Naive thymus-derived CD4-positive, alpha-beta T cell (primary cell): ENCODE data around the gene ACIN1. TPM values are rescaled to one million over a fixed set of nuclear protein-coding genes. Genes with fewer than 3 reads are reported as not detected.
"Not testable (repeated sequence)": the region's sequence is repeated elsewhere in the genome, so short reads cannot be mapped to it uniquely, and the experiment has no call there.

Experiments used
- ATAC-seq: fragments of 150-1000 bp; cut with Tn5 transposase; 2 replicates; pipeline ENCODE4 v1.10.0; 2021; ENCODE audit warnings: mild to moderate bottlenecking, moderate library complexity
- CTCF ChIA-PET: fragments of 350-600 bp; sonication (Branson Sonifier 250); formaldehyde crosslinking; loops from one replicate; lab custom pipeline; 2021; ENCODE audit warnings: antibody characterized with exemption; lab: Charles Lee
- POLR2A ChIA-PET: fragments of 350-600 bp; sonication (Branson Sonifier 250); formaldehyde crosslinking; loops from one replicate; lab custom pipeline; 2021; ENCODE audit warnings: antibody characterized with exemption, inconsistent platforms; lab: Charles Lee
- DNase-seq, 9 donors: peaks; one replicate each; pipeline versions ENCODE4 v3.0.0 to v3.0.0-alpha.2; 2020 to 2022; ENCODE audit warnings: mixed read lengths in 1 of 9
- H3K27ac ChIP-seq: one replicate; pipeline ENCODE4 v1.7.0; 2013; ENCODE audit warnings: mild to moderate bottlenecking, low read depth, low read length, moderate library complexity
- H3K27me3 ChIP-seq, 2 donors: one replicate each; pipeline ENCODE4 v1.7.0; 2013; ENCODE audit warnings: low read length in 2 of 2, mild to moderate bottlenecking in 2 of 2, moderate library complexity in 2 of 2; ENCODE audit not compliant: control insufficient read depth in 2 of 2, insufficient read depth in 2 of 2
- H3K36me3 ChIP-seq, 3 experiments: 1 replicate in 2 of 3; 2 replicates in 1 of 3; pipeline ENCODE4 v1.7.0; 2013; ENCODE audit warnings: low read length in 3 of 3, mild to moderate bottlenecking in 3 of 3, moderate library complexity in 1 of 3; ENCODE audit not compliant: insufficient read depth in 3 of 3, control insufficient read depth in 2 of 3
- H3K4me1 ChIP-seq, 2 donors: one replicate each; pipeline ENCODE4 v1.7.0; 2013; ENCODE audit warnings: low read length in 2 of 2, mild to moderate bottlenecking in 2 of 2, moderate library complexity in 1 of 2; ENCODE audit not compliant: control insufficient read depth in 2 of 2, insufficient read depth in 2 of 2
- H3K4me3 ChIP-seq: 2 replicates; pipeline ENCODE4 v1.7.0; 2013; ENCODE audit warnings: mild to moderate bottlenecking, low read length
- H3K9me3 ChIP-seq, 3 experiments: 1 replicate in 2 of 3; 2 replicates in 1 of 3; pipeline ENCODE4 v1.7.0; 2013; ENCODE audit warnings: low read length in 3 of 3; ENCODE audit not compliant: control insufficient read depth in 2 of 3
- H3K27ac Mint-ChIP-seq, 9 donors: one replicate each; pipeline ENCODE4 v1.8.0; 2020 to 2022; ENCODE audit warnings: mixed read lengths in 9 of 9, mild to moderate bottlenecking in 8 of 9, moderate library complexity in 5 of 9, inconsistent platforms in 2 of 9
- H3K27me3 Mint-ChIP-seq, 5 donors: one replicate each; pipeline ENCODE4 v1.8.0; 2021 to 2022; ENCODE audit warnings: mixed read lengths in 5 of 5, mild to moderate bottlenecking in 1 of 5
- H3K36me3 Mint-ChIP-seq, 5 donors: one replicate each; pipeline ENCODE4 v1.8.0; 2020 to 2022; ENCODE audit warnings: mixed read lengths in 5 of 5, mild to moderate bottlenecking in 3 of 5, inconsistent platforms in 1 of 5
- H3K4me1 Mint-ChIP-seq, 7 donors: one replicate each; pipeline ENCODE4 v1.8.0; 2020 to 2022; ENCODE audit warnings: mixed read lengths in 7 of 7, mild to moderate bottlenecking in 3 of 7, inconsistent platforms in 1 of 7
- H3K4me3 Mint-ChIP-seq, 10 donors: one replicate each; pipeline ENCODE4 v1.8.0; 2020 to 2022; ENCODE audit warnings: mild to moderate bottlenecking in 10 of 10, mixed read lengths in 10 of 10, moderate library complexity in 6 of 10, inconsistent platforms in 2 of 10
- H3K9me3 Mint-ChIP-seq, 11 donors: one replicate each; pipeline ENCODE4 v1.8.0; 2020 to 2022; ENCODE audit warnings: mixed read lengths in 11 of 11, mild to moderate bottlenecking in 4 of 11, inconsistent platforms in 1 of 11, moderate library complexity in 1 of 11
- intact Hi-C, 2 donors: fragments of 100-400 bp; cut with micrococcal nuclease; formaldehyde crosslinking; loops; one replicate each; pipeline ENCODE4 v1.15.1; 2023
- polyA plus RNA-seq, 2 donors: library from polyadenylated mRNA; unstranded; fragments of 300-500 nt; fragmentation: Illumina TruSeq; gene quantifications; one replicate each; pipeline ENCODE4 v1.2.3, GENCODE V29; 2021
- total RNA-seq, 6 experiments: library from RNA in 5 of 6; stranded (reverse) in 5 of 6; gene quantifications; 1 replicate in 5 of 6; 2 replicates in 1 of 6; pipeline ENCODE4 v1.2.3 and lab custom pipeline; 2021 to 2026

The ACIN1 gene
- total and polyA plus RNA-seq, 7 experiments from 2014 or later, result 8.7 to 360 (median 241) TPM

- no peaks in the 10 kb centered on the region for H3K27me3 Mint-ChIP-seq
- H3K4me3 ChIP-seq, result no peak overlapping the region
- ChIA-PET CTCF (interaction anchor here (0.6 to 2.1 kb wide), 3 partner anchors 12 to 43 kb away, joined by 5 to 7 read pairs (median 5); no protein-coding TSS in a partner anchor), POLR2A (interaction anchor here (1.6 to 3.5 kb wide), 2 partner anchors 10 to 14 kb away, joined by 4 to 37 read pairs; no protein-coding TSS in a partner anchor)
- intact Hi-C loops, result no loop called here
- no peaks in the 10 kb centered on the region for H3K27me3 ChIP-seq
- DNase-seq (no peak), ATAC-seq (no peak)
- no peak overlapping the region for H3K4me3 Mint-ChIP-seq
- H3K9me3 ChIP-seq, result no peaks in the 10 kb centered on the region
- H3K4me1 Mint-ChIP-seq, result peaks cover 15 to 40% (median 32%) of the 10 kb centered on the region in 7 donors
- H3K27ac ChIP-seq, result no peak overlapping the region
- H3K9me3 Mint-ChIP-seq, result no peaks in the 10 kb centered on the region
- H3K4me1 ChIP-seq, result peaks cover 0 to 29% of the 10 kb centered on the region in 2 donors
- no peaks in the 10 kb centered on the region for H3K36me3 ChIP-seq
- H3K27ac Mint-ChIP-seq, result peak overlapping the region in 2 of 9 donors; percentile 65 to 73
- no peaks in the 10 kb centered on the region for H3K36me3 Mint-ChIP-seq
Observed at GRCh38 chr14:23017091-23017490, 77.8 kb downstream of the ACIN1 start.

DNA sequence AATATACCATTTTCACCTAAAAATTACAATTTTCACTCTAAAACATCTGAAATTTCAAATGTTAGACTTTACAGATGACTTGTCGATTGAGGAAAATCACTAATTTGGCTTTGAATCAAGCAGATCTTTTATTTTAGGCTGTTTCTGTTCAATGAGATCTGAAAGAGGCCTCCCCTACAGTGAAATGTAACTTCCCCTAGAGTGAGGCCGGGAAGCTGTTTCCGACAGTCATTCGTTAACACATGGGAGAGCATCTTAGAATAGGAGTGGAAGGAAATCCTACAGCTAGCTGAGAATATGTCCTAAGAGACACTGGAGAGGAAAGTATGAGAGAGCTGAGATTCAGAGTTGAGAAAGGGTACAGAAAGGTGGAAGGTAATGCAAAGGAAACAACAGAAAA is 79.3 kb downstream of the ACIN1 start:
- H3K27me3 Mint-ChIP-seq, result no peaks in the 10 kb centered on the region
- DNase-seq, result peak in 1 of 9 donors; percentile 20
- Histone ChIP-seq H3K27me3 (no peaks in the 10 kb centered on the region), H3K9me3 (no peaks in the 10 kb centered on the region), H3K4me3 (no peak overlapping the region), H3K4me1 (peaks cover 0 to 15% of the 10 kb centered on the region in 2 donors), H3K27ac (peak overlapping the region; percentile 49), H3K36me3 (no peaks in the 10 kb centered on the region)
- H3K36me3 Mint-ChIP-seq, result no peaks in the 10 kb centered on the region
- H3K4me3 Mint-ChIP-seq, result peak overlapping the region; percentile 25 to 78 (median 72)
- intact Hi-C loops, result no loop called here
- peaks cover 4 to 30% (median 22%) of the 10 kb centered on the region in 7 donors for H3K4me1 Mint-ChIP-seq
- H3K9me3 Mint-ChIP-seq, result no peaks in the 10 kb centered on the region
- H3K27ac Mint-ChIP-seq, result peak overlapping the region in 8 of 9 donors; percentile 81 to 93 (median 89)
- ATAC-seq, result no peak
- ChIA-PET POLR2A (interaction anchor here (0.7 to 5.8 kb wide), 6 partner anchors 6 to 19 kb away, joined by 3 to 37 read pairs (median 12); partner anchors contain the start of gene PSMB5), CTCF (interaction anchor here (2.1 kb wide), 2 partner anchors 9 to 14 kb away, joined by 5 to 7 read pairs; no protein-coding TSS in a partner anchor)

- ATAC-seq, H3K4me3 Mint-ChIP-seq, H3K9me3 ChIP-seq, DNase-seq, H3K27me3 Mint-ChIP-seq, H3K27ac ChIP-seq, H3K27me3 ChIP-seq, H3K4me3 ChIP-seq, H3K36me3 Mint-ChIP-seq, H3K9me3 Mint-ChIP-seq, H3K36me3 ChIP-seq, intact Hi-C loops: not testable (repeated sequence)
- peak overlapping the region in 1 of 9 donors; percentile 2 for H3K27ac Mint-ChIP-seq
- peaks cover 3 to 14% of the 10 kb centered on the region in 2 donors for H3K4me1 ChIP-seq
- POLR2A ChIA-PET, result interaction anchor here (5.8 kb wide), 1 partner anchor 8 kb away, joined by 37 read pairs; no protein-coding TSS in a partner anchor
- CTCF ChIA-PET, result interaction anchor here (1.5 kb wide), 1 partner anchor 10 kb away, joined by 3 read pairs; no protein-coding TSS in a partner anchor
- peaks cover 8 to 39% (median 32%) of the 10 kb centered on the region in 7 donors for H3K4me1 Mint-ChIP-seq
Observed at GRCh38 chr14:23013749-23014054, 81.2 kb downstream of the ACIN1 start.

DNA sequence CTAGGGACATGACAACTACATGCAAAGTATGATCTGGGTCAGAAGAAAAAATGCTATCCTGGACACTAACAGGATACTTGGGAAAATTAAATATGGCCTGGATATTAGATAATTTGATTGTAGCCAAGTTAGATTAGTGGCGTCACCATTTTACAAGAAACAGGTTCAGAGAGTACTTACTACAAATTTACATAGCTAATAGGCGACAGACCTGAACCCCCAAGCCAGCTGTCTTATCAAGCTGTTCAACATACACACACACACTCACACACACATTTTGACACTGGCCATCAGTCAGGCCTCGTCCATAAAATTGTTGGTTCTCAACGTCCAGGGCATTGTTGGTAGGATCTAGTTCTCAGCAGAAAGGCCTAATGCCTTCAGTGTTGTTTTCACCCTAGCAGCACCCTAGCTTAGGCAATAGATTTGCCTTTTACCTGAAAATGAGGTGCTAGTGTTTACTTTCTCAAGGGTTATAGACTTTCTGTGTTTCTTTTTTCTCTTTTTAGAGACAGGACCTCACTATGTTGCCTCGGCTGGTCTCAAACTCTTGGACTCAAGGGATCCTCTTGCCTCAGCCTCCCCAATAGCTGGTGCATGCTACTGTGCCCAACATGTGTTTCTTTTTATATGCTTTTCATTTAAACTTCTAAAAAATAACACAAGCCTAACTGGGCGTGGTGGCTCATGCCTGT is 81.7 kb downstream of the ACIN1 start:
- Mint-ChIP-seq H3K27ac (peak overlapping the region in 8 of 9 donors; percentile 2 to 58 (median 14)), H3K36me3 (no peaks in the 10 kb centered on the region), H3K27me3 (no peaks in the 10 kb centered on the region), H3K4me1 (peaks cover 12 to 43% (median 37%) of the 10 kb centered on the region in 7 donors), H3K9me3 (no peaks in the 10 kb centered on the region), H3K4me3 (no peak overlapping the region)
- Histone ChIP-seq H3K27ac (no peak overlapping the region), H3K36me3 (no peaks in the 10 kb centered on the region), H3K4me1 (peaks cover 3 to 18% of the 10 kb centered on the region in 2 donors), H3K9me3 (no peaks in the 10 kb centered on the region), H3K27me3 (no peaks in the 10 kb centered on the region), H3K4me3 (no peak overlapping the region)
- no peak for ATAC-seq
- POLR2A ChIA-PET, result interaction anchor here (3.1 to 5.8 kb wide), 2 partner anchors 9 to 15 kb away, joined by 10 to 37 read pairs; no protein-coding TSS in a partner anchor
- DNase-seq, result no peak
- intact Hi-C loops, result no loop called here
- CTCF ChIA-PET, result interaction anchor here (1.0 to 1.5 kb wide), 2 partner anchors 10 to 42 kb away, joined by 3 read pairs; no protein-coding TSS in a partner anchor

DNA sequence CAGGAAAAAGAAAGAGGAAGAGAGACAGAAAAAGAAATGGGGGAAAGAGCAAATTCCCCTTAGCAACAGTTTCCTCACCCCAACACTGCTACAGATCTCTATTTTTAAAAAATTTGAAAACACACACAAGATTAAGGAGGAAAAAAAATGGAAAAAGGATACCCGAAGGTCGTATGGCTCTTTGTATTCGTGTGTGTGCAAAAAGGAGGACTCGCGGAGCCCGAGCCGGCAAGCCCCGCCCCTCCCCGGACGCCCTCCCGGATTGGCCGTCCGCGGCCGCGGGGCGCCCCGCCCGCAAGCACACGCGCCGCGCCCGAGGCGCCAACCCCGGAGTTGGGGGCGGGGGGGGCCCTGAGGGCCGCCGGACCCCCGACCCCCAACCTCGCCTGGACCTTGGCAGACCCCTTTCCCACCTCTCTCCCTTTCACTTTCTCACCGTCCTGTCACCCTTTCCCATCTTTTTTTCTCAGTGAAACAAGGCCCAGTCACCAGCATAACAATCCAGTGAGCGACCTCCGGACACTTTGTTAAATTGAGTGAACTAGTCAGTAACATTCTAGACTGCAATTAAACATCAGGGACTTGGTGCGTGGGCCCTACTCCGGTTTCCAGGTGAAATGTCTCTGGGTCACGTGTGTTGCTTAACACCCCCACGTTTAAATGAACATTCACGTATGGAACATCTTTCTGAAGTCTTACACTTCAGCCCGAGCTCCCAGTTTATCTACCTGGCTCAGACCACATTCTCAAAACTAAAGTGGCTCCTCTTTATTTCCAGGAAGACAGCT is 84.8 kb downstream of the ACIN1 start, which contains the start of gene C14orf93:
Gene C14orf93, minus strand, starts transcription at position 205 of the 788 bp plus-strand sequence. CDS start 11,120 bp downstream, outside the sequence.
- POLR2A ChIA-PET, result interaction anchor here (0.6 to 5.8 kb wide), 6 partner anchors 12 to 61 kb away, joined by 3 to 37 read pairs (median 3); no protein-coding TSS in a partner anchor

GRCh38 chr14:23009483-23009938 is 85.4 kb downstream of the ACIN1 start:
- Histone ChIP-seq H3K4me3 (peak overlapping the region; percentile 82), H3K9me3 (no peaks in the 10 kb centered on the region), H3K36me3 (no peaks in the 10 kb centered on the region), H3K27me3 (no peaks in the 10 kb centered on the region), H3K27ac (peak overlapping the region; percentile 68), H3K4me1 (peaks cover 9 to 25% of the 10 kb centered on the region in 2 donors)
- ChIA-PET POLR2A (interaction anchor here (0.8 to 4.1 kb wide), 4 partner anchors 12 to 25 kb away, joined by 4 to 79 read pairs (median 22); partner anchors contain the start of gene PSMB5), CTCF (no interaction called here)
- ATAC-seq (no peak), DNase-seq (no peak)
- Mint-ChIP-seq H3K4me3 (peak overlapping the region; percentile 88 to 100 (median 93)), H3K36me3 (peaks cover 0 to 3% (median 0%) of the 10 kb centered on the region in 5 donors), H3K27me3 (no peaks in the 10 kb centered on the region), H3K27ac (peak overlapping the region; percentile 91 to 98 (median 96)), H3K4me1 (peaks cover 12 to 60% (median 53%) of the 10 kb centered on the region in 7 donors), H3K9me3 (no peaks in the 10 kb centered on the region)
- intact Hi-C loops, result loop anchor here in 1 of 2 donors (5.0 kb wide), 1 partner anchor 1742 kb away; the partner anchor contains the start of gene HNRNPC

More for the DNA sequence above, 84.8 kb downstream of the ACIN1 start, which contains the start of gene C14orf93:
- H3K9me3 Mint-ChIP-seq, result no peaks in the 10 kb centered on the region
- DNase-seq, result peak; percentile 59 to 84 (median 74)
- no peaks in the 10 kb centered on the region for H3K27me3 ChIP-seq
- no peaks in the 10 kb centered on the region for H3K27me3 Mint-ChIP-seq
- peak; percentile 28 for ATAC-seq
- peak within 1 kb of the TSS; percentile 89 to 100 (median 94) for H3K4me3 Mint-ChIP-seq
- H3K9me3 ChIP-seq, result no peaks in the 10 kb centered on the region
- CTCF ChIA-PET, result interaction anchor here (0.7 kb wide), 1 partner anchor 57 kb away, joined by 4 read pairs; no protein-coding TSS in a partner anchor
- H3K27ac ChIP-seq, result peak within 1 kb of the TSS; percentile 68
- H3K27ac Mint-ChIP-seq, result peak within 1 kb of the TSS; percentile 92 to 99 (median 98)
- H3K36me3 ChIP-seq, result no peaks in the 10 kb centered on the region
- H3K4me1 Mint-ChIP-seq, result peaks cover 12 to 56% (median 49%) of the 10 kb centered on the region in 7 donors
- peaks cover 0 to under 1% (median 0%) of the 10 kb centered on the region in 5 donors for H3K36me3 Mint-ChIP-seq
- H3K4me1 ChIP-seq, result peaks cover 9 to 25% of the 10 kb centered on the region in 2 donors
- peak within 1 kb of the TSS; percentile 82 for H3K4me3 ChIP-seq
- intact Hi-C loops, result loop anchor here in 1 of 2 donors (5.0 kb wide), 1 partner anchor 1743 kb away; the partner anchor contains the start of gene HNRNPC
